ENCODE results near the gene DISC1.

GRCh38 chr1:231720652-231721325, 94.2 kb downstream of the DISC1 start:
- TF ChIP-seq CTCF (IDR thresholded peaks at IDR 0.05) (no peak), POLR2A (IDR thresholded peaks at IDR 0.05) (no peak)

All from uterus (tissue), 2 donors.